Left lobe of liver (tissue), 2 donors: ENCODE measurements around the gene ESRP2. TPM values are rescaled to one million over a fixed set of nuclear protein-coding genes. Genes with fewer than 3 reads are reported as not detected.

Experiments
- ATAC-seq: fragments of 200-7000 bp; cut with Tn5 transposase; one replicate; pipeline ENCODE4 v1.9.1; 2020; ENCODE audit warnings: mild to moderate bottlenecking, moderate library complexity
- DNase-seq: peaks from one replicate; pipeline ENCODE4 v3.0.0-alpha.2; 2020; ENCODE audit warnings: low spot score
- total RNA-seq: library from RNA; stranded (reverse); gene quantifications from one replicate; pipeline ENCODE4 v1.2.1, GENCODE V29; 2021
- donor health status: DM: no; HTN: no; CAD: no; lungs with moderate emphysema.
- donor health status: DM: no; HTN: yes; CAD: no.

ESRP2 gene
- 78.9 TPM for total RNA-seq

- DNase-seq (no peak), ATAC-seq (no peak)
Measured at GRCh38 chr16:68235887-68236136, at the start of gene ESRP2. TSS of gene ESRP2 (minus strand) at chr16:68236127. CDS start at chr16:68236045, 82 bp downstream.

GRCh38 chr16:68285683-68286082 is 49.8 kb upstream of the ESRP2 start:
- DNase-seq, result no peak
- ATAC-seq, result no peak

GRCh38 chr16:68284847-68285246 is 48.9 kb upstream of the ESRP2 start:
- DNase-seq (no peak), ATAC-seq (peak; percentile 20)

GRCh38 chr16:68283801-68284598 is 48.1 kb upstream of the ESRP2 start:
- no peak for ATAC-seq
- DNase-seq, result no peak

- no peak for ATAC-seq
- no peak for DNase-seq
Measured at GRCh38 chr16:68283346-68283745, 47.4 kb upstream of the ESRP2 start.

GRCh38 chr16:68282064-68282452 is 46.1 kb upstream of the ESRP2 start:
- ATAC-seq (no peak), DNase-seq (no peak)

GRCh38 chr16:68281368-68282063 is 45.6 kb upstream of the ESRP2 start:
- ATAC-seq, result no peak
- DNase-seq, result no peak

- DNase-seq (no peak), ATAC-seq (no peak)
Measured at GRCh38 chr16:68279726-68280558, 44.0 kb upstream of the ESRP2 start.

GRCh38 chr16:68276223-68276622 is 40.3 kb upstream of the ESRP2 start:
- no peak for ATAC-seq
- DNase-seq, result no peak

- ATAC-seq (no peak), DNase-seq (no peak)
Measured at GRCh38 chr16:68275611-68276191, 39.8 kb upstream of the ESRP2 start.

GRCh38 chr16:68274441-68274840 is 38.5 kb upstream of the ESRP2 start:
- DNase-seq (no peak), ATAC-seq (no peak)

- ATAC-seq (no peak), DNase-seq (no peak)
Measured at GRCh38 chr16:68273896-68274295, 38.0 kb upstream of the ESRP2 start.

- ATAC-seq (no peak), DNase-seq (no peak)
Measured at GRCh38 chr16:68273459-68273858, 37.5 kb upstream of the ESRP2 start.

GRCh38 chr16:68272507-68273209 is 36.7 kb upstream of the ESRP2 start:
- ATAC-seq, result no peak

GRCh38 chr16:68270353-68270752 is 34.4 kb upstream of the ESRP2 start:
- DNase-seq, result no peak
- ATAC-seq, result no peak

More at GRCh38 chr16:68272507-68273209, 36.7 kb upstream of the ESRP2 start:
- DNase-seq, result no peak

GRCh38 chr16:68269793-68270192 is 33.9 kb upstream of the ESRP2 start:
- DNase-seq, result no peak
- no peak for ATAC-seq

GRCh38 chr16:68267612-68268405 is 31.9 kb upstream of the ESRP2 start:
- no peak for DNase-seq
- ATAC-seq, result no peak

- no peak for DNase-seq
- peak; percentile 27 for ATAC-seq
Measured at GRCh38 chr16:68265078-68265920, 29.4 kb upstream of the ESRP2 start.
